ENCODE data around the gene USP37.

The USP37 gene, protein sequence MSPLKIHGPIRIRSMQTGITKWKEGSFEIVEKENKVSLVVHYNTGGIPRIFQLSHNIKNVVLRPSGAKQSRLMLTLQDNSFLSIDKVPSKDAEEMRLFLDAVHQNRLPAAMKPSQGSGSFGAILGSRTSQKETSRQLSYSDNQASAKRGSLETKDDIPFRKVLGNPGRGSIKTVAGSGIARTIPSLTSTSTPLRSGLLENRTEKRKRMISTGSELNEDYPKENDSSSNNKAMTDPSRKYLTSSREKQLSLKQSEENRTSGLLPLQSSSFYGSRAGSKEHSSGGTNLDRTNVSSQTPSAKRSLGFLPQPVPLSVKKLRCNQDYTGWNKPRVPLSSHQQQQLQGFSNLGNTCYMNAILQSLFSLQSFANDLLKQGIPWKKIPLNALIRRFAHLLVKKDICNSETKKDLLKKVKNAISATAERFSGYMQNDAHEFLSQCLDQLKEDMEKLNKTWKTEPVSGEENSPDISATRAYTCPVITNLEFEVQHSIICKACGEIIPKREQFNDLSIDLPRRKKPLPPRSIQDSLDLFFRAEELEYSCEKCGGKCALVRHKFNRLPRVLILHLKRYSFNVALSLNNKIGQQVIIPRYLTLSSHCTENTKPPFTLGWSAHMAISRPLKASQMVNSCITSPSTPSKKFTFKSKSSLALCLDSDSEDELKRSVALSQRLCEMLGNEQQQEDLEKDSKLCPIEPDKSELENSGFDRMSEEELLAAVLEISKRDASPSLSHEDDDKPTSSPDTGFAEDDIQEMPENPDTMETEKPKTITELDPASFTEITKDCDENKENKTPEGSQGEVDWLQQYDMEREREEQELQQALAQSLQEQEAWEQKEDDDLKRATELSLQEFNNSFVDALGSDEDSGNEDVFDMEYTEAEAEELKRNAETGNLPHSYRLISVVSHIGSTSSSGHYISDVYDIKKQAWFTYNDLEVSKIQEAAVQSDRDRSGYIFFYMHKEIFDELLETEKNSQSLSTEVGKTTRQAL

DNA sequence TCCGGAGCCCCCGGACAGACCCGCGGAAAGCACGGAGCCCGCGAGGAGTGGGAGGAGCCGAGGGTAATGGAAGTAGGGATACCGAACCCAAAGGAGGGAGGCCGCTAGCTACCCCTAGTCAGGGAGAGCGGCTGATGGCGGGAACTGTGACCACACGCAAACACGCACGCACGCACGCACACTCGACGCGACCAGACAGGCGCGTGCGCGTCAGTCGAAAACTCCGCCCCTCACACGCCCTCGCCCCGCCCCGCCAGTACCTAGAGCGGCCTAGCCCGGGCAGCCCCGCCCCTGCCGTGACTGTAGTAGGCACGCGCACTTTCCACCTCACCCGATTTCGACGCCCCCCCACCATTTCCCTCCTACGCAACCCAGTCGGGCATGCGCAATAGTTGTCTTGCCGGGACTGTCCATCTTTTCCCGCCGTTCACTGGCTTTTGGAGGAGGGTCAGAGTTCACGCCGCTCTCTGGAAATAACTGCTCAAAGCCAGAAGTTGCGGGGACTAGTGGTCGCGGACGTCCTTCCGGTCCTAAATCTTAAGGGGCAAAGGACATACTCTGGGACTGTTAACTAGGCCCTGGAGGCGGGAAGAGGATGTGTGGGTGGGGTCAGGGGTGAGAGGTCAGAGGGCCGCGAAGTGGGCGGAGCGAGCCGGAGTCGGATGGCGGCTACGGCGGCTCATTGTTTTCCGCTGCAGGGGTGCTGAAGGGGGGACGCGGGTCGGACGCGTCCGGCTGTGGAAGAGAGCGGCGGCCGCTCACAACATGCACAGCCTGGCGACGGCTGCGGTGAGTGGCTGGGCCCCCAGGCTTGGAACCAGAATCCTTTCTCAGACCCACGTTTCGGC, at the start of gene USP37, which contains the start of gene CNOT9:
USP37 (minus strand) TSS at position 162 of the 848 bp plus-strand sequence. CDS start 9,698 bp downstream, outside the sequence.
CNOT9 (plus strand) TSS at position 650 of the 848 bp plus-strand sequence; CDS start at position 766, 116 bp downstream.
- peak; percentile 97 for DNase-seq (ENCODE audit: low spot score)

DNA sequence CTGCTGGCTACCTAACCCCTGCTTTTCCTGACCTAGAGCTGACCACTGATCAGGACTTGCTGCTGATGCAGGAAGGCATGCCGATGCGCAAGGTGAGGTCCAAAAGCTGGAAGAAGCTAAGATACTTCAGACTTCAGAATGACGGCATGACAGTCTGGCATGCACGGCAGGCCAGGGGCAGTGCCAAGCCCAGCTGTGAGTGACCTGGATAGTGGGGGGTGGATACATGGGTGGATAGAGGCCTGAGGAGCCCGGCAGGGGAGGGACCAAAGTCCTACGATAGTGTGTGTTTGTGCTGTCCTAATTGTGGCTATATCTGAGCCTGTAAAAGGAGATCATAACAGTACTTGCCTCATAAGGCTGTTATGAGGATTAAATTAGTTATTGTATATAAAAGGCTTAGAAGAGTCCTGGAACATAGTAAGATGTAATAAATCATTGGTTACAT, 47.7 kb upstream of the USP37 start:
- no peak for DNase-seq (ENCODE audit: low spot score)

GRCh38 chr2:218607436-218608115, 39.4 kb upstream of the USP37 start, which contains the start of gene PLCD4:
TSS of gene PLCD4 (plus strand) at chr2:218607899. CDS start at chr2:218615740, 7,841 bp downstream.
- no peak for DNase-seq (ENCODE audit: low spot score)

DNA sequence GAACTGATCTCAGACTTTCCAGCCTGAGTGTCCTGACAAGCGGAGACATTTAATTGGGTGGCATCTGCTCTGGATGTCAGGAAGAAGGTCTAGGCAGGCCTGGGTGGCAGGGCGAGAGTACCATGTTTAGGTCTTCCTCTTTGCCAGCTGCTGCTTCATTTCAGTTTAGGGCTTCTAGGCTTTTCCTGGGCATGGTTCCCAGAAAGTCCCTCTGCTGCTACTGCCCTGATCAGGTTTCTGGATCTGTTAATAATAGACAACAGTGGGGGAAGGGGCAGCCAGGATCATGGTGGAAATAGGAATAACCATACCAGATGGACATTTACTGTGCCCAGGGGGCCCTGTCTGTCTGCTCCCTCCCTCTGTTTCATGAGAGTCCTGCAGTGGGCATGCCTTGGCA, 37.3 kb upstream of the USP37 start:
- DNase-seq (ENCODE audit: low spot score), result peak; percentile 47

DNA sequence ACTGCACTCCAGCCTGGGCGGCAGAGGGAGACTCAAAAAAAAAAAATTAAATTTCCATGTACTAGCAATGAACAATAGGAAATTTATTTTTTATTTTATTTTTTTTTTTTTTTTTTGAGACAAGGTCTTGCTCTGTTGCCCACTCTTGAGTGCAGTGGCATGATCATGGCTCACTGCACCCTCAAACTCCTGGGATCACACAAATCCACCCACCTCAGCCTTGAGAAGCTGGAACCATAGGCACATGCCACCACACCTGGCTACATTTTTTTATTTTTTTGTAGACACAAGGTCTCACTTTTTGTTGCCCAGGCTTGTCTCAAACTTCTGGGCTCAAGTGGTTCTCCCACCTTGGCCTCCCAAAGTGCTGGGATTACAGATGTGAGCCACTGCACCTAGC, 17.4 kb upstream of the USP37 start:
- no peak for DNase-seq (ENCODE audit: low spot score)

GRCh38 chr2:218583983-218584850, 16.1 kb upstream of the USP37 start:
- no peak for DNase-seq (ENCODE audit: low spot score)

GRCh38 chr2:218582076-218582475, 13.9 kb upstream of the USP37 start:
- no peak for DNase-seq (ENCODE audit: low spot score)

DNA sequence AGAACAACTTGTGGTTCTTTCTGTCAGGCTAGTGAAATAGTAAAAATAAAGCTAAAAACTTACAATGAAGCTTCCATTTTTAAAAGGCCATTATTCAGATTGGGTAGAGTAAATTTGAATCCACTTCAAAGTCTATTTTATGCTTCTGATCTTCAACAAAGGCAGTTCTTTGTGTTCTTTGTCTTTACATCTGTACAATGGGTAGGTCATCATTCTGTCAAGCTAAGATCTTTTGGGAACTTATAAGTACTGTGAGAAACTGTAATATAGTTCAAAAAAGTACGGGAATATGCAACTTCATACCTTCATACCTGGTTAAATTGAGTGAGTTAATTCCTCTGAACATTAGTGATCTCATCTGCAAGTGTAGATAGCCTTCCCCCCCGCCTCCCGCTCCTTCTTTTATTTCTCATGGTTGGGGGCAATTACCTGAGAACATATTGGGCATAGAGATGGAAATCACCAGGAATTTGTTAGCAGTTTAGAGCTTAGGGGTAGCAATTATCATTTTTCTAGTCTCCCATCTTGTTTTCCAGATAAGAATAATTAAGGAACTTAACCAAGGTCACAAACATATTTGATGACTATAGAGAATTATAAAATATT, 10.2 kb upstream of the USP37 start:
- no peak for DNase-seq (ENCODE audit: low spot score)

DNA sequence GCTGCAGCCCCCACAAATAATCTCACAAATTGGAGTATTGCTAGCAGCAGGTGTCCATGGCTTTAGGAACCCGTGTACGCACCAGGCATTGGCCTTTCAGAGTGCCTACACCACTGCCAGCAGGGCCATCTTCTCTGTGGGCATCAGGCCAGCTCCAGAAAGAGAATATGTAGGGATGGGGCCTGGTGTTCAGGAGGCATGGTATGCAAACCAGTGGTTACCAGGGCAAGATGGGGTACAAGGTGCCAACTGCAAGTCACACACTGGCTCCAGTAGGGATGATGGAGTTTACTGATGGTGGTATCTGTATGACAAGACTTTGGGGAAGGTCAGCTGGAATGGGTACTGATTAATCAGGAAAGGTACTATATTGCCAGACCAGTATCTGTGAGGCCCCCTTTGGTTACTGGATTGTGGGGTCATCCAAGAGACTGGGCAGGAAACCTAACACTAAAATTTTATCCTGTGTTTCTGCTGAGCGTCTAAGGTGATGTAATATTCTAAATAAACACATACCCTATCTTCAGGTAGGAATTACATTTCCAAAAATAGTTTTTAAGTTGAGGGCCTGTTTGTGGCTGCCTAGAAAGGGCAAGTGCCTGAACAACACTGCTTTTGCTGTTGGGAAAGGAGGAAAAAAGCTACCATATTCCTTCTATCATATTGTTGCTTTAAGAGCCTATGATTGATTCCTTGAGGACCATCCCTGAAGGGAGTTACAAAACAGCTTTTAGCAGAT, 9.5 kb upstream of the USP37 start:
- DNase-seq (ENCODE audit: low spot score), result peak; percentile 30

DNA sequence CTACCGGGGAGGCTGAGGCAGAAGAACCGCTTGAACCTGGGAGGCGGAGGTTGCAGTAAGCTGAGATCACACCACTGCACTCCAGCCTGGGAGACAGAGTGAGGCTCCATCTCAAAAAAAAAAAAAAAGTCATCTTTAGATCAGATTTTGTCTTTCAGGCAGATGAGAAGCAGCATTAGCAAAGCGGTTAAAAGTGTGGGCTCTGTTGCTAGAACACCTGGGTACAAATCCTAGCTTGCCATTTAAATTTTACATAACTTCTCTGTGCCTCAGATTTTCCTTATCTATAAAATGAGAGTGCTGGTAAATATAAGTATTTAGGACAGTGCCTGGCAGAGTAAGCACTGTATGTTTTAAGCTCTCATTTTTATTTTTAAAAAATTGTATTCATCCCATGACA, 8.7 kb upstream of the USP37 start:
- DNase-seq (ENCODE audit: low spot score), result no peak

- no peak for DNase-seq (ENCODE audit: low spot score)
Measured at GRCh38 chr2:218570850-218571249, 2.7 kb upstream of the USP37 start.

GRCh38 chr2:218569661-218570500, 1.7 kb upstream of the USP37 start:
- no peak for DNase-seq (ENCODE audit: low spot score)

DNA sequence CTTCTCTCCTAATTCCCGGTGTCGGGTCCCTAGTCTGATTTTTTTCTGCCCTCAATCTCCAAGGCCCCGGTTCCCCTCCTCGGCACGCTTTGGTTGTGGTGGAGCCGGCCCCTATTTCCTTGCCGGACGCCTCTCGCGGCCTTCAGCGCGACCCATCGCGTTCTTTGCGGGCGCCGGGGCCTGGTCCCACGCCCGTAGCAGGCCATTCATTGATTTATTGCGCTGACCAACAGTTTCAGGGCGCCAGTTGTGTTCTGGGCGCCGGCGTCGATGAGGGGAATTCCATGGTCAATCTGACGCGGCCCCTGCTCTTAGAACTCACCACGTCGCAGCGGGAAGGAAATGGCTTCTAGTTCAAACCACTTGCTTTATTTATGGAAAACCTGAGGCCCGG, 884 bp upstream of the USP37 start:
- DNase-seq (ENCODE audit: low spot score), result peak; percentile 54

DNA sequence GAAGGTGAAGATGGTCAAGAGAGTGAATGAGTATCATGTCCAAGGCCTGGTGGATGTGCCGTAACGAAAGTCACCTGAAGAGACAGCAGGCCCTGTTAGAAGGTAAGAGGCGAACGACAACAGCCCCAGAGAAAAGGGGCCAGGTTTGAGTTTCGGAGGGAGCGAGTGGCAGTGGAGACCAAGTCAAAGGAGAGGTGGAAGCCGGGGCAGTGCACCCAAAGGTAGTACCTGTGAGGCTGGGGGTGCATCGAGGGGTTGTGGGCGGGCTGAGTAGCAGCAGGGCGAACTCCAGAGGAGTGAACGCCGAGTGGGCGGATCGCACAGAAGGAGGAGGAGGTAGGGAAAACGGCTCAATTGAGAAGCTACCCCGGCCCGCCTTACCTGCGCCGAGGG, 358 bp downstream of the USP37 start:
- no peak for DNase-seq (ENCODE audit: low spot score)

DNA sequence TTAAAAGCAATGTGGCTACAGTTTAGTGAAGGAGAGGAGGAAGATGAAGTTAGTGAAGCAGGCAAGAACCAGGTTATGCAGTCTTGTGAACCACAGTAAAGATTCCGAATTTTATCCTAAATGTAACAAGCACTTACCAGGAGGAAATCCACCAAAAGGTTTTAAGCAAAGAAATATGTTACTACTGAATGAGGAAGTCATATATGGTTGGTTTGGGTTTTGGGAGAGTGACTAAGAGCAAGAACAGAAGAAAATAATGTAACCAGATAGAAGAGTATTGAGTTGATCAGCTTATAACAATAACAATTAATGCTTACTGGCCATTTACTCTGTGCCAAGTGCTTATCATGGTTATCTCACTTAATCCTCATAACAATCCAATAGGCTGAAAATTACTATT, 1.9 kb downstream of the USP37 start:
- DNase-seq (ENCODE audit: low spot score), result no peak

DNA sequence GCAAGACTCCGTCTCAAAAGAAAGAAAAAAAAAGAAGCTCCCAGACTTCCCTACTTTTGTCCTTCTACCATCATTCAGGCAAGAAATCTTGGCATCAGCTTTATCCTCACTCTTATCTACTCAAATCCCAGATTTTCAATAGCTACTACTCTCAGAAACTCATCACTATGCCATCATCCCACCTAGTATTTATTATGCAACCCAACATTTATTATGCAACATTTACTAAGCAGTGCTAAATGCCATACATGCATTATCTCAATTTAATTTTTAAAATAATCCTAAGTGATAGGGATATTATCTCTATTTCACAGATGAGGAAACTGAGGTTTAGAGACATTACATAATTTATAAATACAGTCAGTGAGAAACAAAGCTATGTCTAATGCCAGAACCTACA, 4.1 kb downstream of the USP37 start:
- DNase-seq (ENCODE audit: low spot score), result no peak

DNA sequence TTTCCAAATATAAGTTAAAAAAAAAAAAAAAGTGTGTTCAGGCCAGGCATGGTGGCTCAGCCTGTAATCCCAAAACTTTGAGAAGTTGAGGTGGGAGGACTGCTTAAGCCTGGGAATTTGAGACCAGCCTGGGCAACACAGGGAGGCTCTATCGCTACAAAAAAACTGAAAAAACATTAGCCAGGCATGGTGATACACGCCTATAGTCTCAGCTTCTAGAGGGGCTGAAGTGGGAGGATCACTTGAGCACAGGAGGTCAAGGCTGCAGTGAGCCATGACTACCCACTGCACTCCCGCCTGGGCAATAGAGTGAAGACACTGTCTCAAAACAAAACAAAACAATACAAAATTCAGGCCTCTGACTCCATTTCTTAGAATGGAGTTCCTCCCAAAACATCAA, 9.2 kb downstream of the USP37 start:
- DNase-seq (ENCODE audit: low spot score), result no peak

DNA sequence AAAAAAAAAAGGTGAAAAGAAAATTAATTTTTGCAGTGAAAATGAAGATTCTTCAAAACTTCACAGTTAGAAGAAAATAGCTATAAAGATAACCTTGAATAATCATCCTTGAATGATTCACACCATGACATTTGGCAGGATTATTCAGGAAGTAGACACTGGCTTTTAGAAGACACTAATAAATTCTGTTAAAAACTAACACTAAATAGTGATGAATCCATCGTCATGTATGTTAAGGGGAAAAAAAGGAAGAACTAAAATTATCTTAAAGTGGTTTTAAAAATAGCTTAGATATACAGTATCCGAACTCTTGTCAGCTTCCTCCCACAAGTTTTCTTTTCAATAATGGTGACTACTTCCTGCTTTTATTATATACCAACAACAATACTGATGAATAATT, 10.2 kb downstream of the USP37 start:
- DNase-seq (ENCODE audit: low spot score), result no peak
